Measurements from ENCODE around the gene RGPD5.
"Not testable (repeated sequence)": the region's sequence is repeated elsewhere in the genome, so short reads cannot be mapped to it uniquely, and the experiment has no call there.

RGPD5 gene

GRCh38 chr2:109794074-109794737 is at the start of gene RGPD5:
TSS of gene RGPD5 (plus strand) at chr2:109794305. CDS start at chr2:109794466, 161 bp downstream.
- DNase-seq, result not testable (repeated sequence)

DNA sequence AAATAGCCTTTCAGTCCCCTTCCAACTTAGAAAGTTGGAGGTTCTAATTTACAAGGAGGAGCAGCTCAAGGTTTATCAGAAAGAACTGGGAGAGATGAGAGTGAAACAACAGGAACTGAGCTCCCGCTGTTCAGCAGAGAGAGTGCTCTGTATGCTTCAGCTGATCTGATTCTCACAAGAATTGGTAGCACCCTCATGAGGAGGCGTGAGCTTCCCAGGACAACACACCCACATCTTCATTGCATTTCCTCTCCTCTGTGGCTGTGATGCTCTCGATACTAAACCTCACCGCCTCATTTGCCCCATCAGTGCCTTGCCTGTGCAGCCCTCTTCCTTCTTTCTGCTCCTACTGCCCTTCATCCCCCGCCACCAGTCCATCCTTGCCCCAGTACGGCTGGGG is 42.5 kb upstream of the RGPD5 start:
- DNase-seq, result not testable (repeated sequence)

- not testable (repeated sequence) for DNase-seq
These were observed 36.8 kb upstream of the RGPD5 start for GRCh38 chr2:109757163-109757824.

DNA sequence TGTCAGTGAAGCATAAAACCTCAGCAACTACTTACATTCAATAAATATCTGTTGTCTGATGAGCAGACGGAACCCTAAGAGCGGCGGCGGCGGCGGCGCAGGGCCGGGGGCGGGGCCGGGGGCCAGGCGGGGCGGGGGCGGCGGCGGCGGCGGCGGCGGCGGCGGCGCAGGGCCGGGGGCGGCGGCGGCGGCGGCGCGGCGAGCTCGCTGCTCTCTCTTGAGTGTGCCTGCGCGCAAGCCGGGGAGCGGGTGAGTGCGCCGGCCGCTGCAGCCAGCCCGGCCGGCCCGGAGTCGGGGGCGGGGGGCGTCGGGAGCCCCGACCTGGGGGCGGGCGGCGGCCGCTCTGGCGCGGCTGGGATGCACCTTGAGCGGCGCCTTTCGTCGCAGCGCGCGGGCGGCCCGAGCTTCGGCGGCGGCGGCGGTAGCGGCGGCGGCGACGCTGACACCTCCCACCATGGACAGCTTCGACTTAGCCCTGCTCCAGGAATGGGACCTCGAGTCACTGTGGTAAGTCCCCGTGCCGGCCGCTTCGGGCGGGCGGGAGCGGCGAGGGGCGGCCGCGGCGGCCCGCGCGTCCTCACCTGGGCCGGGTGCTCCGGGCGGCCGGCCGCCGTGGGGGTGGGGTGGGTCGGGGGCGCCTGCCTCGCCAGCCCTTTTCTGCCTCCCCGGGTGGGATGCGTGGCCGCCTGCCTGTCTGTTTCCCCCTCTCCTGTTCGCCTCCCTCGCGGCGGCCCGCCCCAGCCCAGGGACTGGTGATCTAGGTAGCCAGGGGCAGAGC is 33.7 kb upstream of the RGPD5 start:
- not testable (repeated sequence) for DNase-seq

DNA sequence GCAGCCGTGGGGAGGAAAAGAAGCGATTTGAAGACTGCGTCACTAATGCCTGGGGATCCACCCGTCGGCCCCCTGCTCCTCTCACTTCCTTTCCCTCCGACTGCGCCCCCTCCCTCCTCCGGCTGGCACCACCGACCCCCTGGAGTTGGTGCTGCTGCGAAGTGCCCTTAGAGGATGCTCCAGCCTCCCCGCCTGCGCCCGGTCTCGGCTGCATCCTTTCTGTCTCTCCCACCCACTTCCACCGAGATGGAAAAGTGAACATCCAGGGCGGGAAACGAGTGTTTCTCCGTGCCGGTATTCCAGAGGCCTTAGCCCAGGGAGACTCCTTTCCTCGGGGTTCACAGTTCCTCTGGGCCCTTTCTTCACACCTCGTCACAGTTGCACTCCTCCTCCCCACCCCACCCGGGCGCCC is 33.1 kb upstream of the RGPD5 start:
- DNase-seq, result not testable (repeated sequence)

GRCh38 chr2:109761976-109762375 is 32.1 kb upstream of the RGPD5 start:
- DNase-seq, result not testable (repeated sequence)

GRCh38 chr2:109766074-109766473 is 28.0 kb upstream of the RGPD5 start:
- not testable (repeated sequence) for DNase-seq

- not testable (repeated sequence) for DNase-seq
These were observed 27.1 kb upstream of the RGPD5 start for GRCh38 chr2:109766886-109767578.

DNA sequence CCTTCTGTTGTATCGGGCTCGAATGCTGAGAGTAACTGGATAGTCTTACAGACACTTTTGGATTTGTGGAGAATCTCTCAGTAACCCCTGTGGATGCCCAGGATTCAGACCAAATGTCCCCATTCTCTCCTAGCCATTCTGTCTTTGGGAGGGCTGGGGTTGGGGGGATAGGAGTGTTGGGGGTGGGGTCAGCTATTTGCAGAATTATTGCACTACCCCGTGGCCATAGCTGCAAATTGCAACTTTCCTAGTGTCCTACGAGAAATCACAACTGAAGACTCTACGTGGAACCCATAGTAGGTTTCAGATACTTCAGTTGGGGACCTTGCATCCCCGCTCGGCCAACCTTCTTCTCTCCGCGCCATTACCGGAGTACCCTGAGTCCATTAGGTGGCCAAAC is 25.2 kb upstream of the RGPD5 start:
- DNase-seq, result not testable (repeated sequence)

GRCh38 chr2:109779118-109779517 is 15.0 kb upstream of the RGPD5 start:
- DNase-seq, result not testable (repeated sequence)

- not testable (repeated sequence) for DNase-seq
These were observed 12.8 kb upstream of the RGPD5 start for GRCh38 chr2:109781147-109781816.

DNA sequence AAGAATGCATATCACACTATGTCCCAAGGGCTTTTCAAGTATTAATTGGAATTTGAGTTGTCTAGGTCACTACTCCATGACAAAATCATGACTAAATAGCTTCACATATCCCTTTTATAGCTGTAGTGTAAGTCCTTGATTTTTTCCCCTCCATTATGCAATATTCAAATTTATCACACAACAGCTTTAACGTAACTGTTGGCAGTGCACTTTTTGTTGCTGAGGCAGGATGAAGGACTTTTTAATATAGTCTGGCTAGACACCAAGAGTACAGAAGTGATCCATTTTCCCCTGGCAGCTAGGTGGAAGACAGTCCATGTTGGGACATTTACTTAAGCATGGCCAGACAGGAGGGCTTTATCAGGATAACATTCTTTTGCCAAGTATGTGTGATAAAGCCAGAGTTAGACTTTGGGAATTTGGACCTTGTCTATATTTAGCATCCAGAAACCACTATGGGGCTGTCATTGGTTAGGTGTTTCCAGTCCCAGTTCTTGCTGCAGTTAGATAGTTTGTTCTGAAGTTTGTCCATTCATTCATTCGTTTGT is 11.6 kb upstream of the RGPD5 start:
- DNase-seq, result not testable (repeated sequence)

DNA sequence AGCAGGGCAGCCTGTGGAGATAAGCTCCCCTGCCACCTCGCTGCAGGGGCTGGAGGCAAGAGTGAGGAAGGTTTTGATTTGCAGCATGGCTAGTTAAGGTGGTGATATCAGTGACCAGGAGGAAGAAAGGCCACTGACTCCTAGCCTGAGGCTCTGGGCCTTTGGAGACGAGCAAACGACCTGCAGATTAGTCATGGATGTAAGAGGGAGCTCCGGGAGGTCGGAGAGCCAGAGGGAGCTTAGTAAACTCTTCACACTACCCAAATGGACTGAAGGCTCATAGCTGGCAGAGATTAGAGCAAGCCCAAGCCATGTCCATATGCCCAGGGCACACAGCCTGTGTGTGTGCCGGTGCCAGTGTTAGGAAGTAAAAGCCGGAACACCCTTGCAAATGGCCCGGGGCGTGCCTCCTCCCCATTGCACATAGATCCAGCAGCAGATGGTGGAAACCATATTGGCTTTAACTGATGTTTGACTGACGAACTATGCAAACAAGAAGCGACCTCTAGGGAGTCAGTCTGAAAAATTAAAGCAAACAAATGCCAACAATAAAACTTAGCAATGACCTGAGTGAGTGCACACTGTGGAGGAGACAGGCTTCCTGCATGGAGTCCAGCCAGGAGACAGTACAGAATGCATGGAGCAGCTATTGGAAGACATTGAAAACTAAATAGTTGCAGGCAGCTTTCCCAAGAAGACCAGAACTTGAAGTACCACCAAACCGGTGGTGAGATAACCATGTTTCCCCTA is 2.4 kb upstream of the RGPD5 start:
- not testable (repeated sequence) for DNase-seq

DNA sequence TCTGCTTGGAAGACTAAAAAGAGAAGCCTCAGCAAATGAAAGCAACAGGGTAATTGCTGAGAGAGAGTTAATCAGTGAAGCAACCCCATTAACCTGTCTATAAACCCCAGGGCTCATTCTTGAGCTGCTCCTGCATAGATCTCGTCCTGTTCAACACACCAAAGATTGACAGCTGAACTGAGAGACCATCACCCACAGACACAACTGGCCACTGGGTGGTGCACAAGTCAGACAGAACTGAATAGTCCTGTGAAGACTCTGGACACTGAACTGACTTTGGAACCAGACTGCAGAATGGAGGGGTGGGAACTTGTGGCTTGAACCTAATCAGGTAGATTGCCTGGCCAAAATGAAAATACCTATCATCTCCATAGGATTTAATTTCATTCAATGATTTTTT is 1.4 kb upstream of the RGPD5 start:
- not testable (repeated sequence) for DNase-seq

DNA sequence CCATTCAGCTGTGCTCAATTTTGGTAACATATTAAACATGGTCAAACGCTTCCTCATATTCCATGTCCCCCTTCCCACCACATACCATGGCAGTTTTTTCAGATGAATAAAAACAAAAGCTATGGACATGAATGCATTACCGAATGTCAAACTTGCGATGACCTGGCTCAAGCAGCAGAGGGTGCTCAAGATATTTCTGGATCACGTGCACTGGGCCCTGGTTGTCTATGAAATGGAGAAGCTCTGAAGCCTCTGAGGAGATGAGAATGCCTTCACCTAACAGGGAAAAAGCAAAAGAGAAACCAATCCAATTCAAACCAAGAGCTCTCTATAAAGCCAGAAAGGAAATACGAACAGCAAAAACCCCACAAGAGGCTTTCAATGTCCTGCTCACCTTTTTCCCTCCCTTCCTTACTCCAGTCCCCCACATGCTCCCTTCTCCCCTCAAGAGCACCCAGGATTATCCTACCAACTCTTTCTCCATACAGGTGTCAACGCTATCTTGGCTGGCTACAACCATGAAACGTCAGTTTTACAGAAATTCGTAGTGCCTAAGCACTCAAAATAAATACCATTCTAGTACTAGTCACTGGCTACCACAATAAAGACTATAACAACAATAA is 77.1 kb downstream of the RGPD5 start:
- not testable (repeated sequence) for DNase-seq

- DNase-seq, result not testable (repeated sequence)
These were observed 82.5 kb downstream of the RGPD5 start for GRCh38 chr2:109876625-109877024.

GRCh38 chr2:109882112-109882511 is 88.0 kb downstream of the RGPD5 start:
- not testable (repeated sequence) for DNase-seq

GRCh38 chr2:109888414-109888813 is 94.3 kb downstream of the RGPD5 start:
- not testable (repeated sequence) for DNase-seq

- not testable (repeated sequence) for DNase-seq
These were observed 95.8 kb downstream of the RGPD5 start for GRCh38 chr2:109889909-109890308.

DNA sequence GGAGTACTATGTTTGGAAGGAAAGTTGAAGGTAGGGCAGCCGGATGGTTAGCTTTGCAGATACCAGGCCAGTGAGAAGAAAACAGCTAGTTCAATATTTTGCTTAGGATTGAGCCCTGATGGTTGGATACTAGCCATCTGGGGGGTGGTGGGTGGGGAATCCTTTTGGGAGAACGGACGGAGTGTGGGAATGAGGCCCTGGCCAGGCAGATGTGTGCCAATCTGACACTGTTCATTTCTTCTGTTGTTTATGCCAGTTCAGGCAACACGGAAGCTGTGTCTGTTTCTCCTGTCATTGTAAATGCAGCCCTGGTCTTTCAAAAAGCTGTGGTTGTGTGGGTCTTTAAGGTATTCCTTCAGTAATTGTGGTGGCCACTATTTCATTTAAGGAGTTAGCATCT is 96.9 kb downstream of the RGPD5 start:
- not testable (repeated sequence) for DNase-seq

DNA sequence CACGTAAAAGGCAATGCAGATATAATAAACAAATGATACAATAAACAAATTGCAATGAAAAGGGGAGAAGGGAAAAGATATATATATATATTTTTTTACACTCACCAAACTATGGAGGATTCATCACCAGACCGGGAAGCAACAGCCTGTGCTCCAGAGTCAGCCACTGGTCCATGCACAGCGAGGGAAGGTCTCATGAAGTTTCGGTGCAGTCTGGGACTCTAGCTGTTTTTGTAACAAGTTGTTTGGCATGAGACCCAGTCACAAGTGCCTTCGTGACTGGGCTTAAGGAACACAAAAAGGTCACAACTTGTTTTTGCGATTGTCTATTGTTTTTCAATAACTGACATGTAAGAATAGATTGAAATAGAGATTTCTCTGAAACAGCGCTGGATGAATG is 99.6 kb downstream of the RGPD5 start:
- not testable (repeated sequence) for DNase-seq
